ENCODE data around the gene GPR22. TPM values are rescaled to one million over a fixed set of nuclear protein-coding genes. Genes with fewer than 3 reads are reported as not detected.

GPR22 gene
- total and polyA plus RNA-seq, 10 of the 15 experiments (the other 5 are each of a cell fraction or from before 2014, with no cell fraction given), result 0.11 to 0.71 (median 0.47) TPM; not detected in 6

GRCh38 chr7:107502797-107503196 lies 32.9 kb downstream of the GPR22 start:
- H3K9me3 ChIP-seq (replicated peaks; ENCODE audit: control insufficient read depth, insufficient read depth, low read length), result no peaks in the 10 kb centered on the region
- H3K4me2 ChIP-seq (ENCODE audit: control insufficient read depth, insufficient read depth), result no peak overlapping the region
- intact Hi-C loops (cut with micrococcal nuclease; ENCODE audit: unreplicated experiment), result loop anchor here (5.0 kb wide), 1 partner anchor 355 kb away; no protein-coding TSS in a partner anchor
- ChIA-PET POLR2A (no interaction called here), RAD21 (ENCODE audit: unreplicated experiment) (interaction anchor here (1.3 to 2.3 kb wide), 3 partner anchors 40 to 356 kb away, joined by 5 to 8 read pairs (median 7); no protein-coding TSS in a partner anchor), CTCF (interaction anchor here (0.6 to 2.6 kb wide), 5 partner anchors 39 to 355 kb away, joined by 3 to 30 read pairs (median 17); no protein-coding TSS in a partner anchor), SMC1A (ENCODE audit: uncharacterized antibody, unreplicated experiment) (interaction anchor here (2.4 kb wide), 1 partner anchor 39 kb away, joined by 21 read pairs; no protein-coding TSS in a partner anchor)
- TF ChIP-seq ZBTB33 (IDR thresholded peaks at IDR 0.05), result no peak
- TF ChIP-seq RUNX3 (IDR thresholded peaks at IDR 0.05; ENCODE audit: low read length), result no peak
- no peak for TF ChIP-seq POU2F2 (IDR thresholded peaks at IDR 0.05; ENCODE audit: borderline replicate concordance, low read depth, low read length)
- no peak for TF ChIP-seq BHLHE40 (IDR thresholded peaks at IDR 0.05; ENCODE audit: borderline replicate concordance in 1 of 2, low read depth in 2 of 2, low read length in 1 of 2)
- TF ChIP-seq MYB (IDR thresholded peaks at IDR 0.05; ENCODE audit: borderline replicate concordance, low read depth, low read length), result no peak
- TF ChIP-seq RB1 (IDR thresholded peaks at IDR 0.05; ENCODE audit: borderline replicate concordance), result no peak
- no peak for TF ChIP-seq SUPT20H (IDR thresholded peaks at IDR 0.05; ENCODE audit: borderline replicate concordance, control insufficient read depth, low read depth, low read length)
- TF ChIP-seq PKNOX1 (IDR thresholded peaks at IDR 0.05), result no peak
- TF ChIP-seq SMC3 (IDR thresholded peaks at IDR 0.05; ENCODE audit: borderline replicate concordance, low read length), result no peak
- no peak for TF ChIP-seq E2F4 (IDR thresholded peaks at IDR 0.05; ENCODE audit: low read depth, low read length)
- TF ChIP-seq HDGF (IDR thresholded peaks at IDR 0.05), result no peak
- TF ChIP-seq ZNF384 (IDR thresholded peaks at IDR 0.05; ENCODE audit: borderline replicate concordance, low read depth, low read length), result no peak
- H3K9ac ChIP-seq (ENCODE audit: control insufficient read depth, insufficient read depth, low read length), result no peak overlapping the region
- WGBS (ENCODE audit: insufficient coverage, insufficient replicate concordance, low lambda C conversion rate, missing lambda C conversion rate), result 89% methylated on average over 2 of the region's 2 CpGs
- H3K27ac ChIP-seq (ENCODE audit: control insufficient read depth, insufficient read depth), result no peak overlapping the region
- FAIRE-seq (no peak), DNase-seq (ENCODE audit: low read depth, low spot score) (no peak), ATAC-seq (no peak)
- no peaks in the 10 kb centered on the region for H3K27me3 ChIP-seq (replicated peaks in 1 of 2; ENCODE audit: control insufficient read depth in 2 of 2, insufficient read depth in 2 of 2, low read length in 1 of 2)
- H2AFZ ChIP-seq (ENCODE audit: control insufficient read depth, low read depth, low read length), result no peak overlapping the region
- in situ Hi-C loops (cut with MboI), result no loop called here
- peaks cover 0 to 6% of the 10 kb centered on the region in 2 experiments; a peak in 2 of 4 replicates for H3K36me3 ChIP-seq (ENCODE audit: control insufficient read depth in 2 of 2, insufficient read depth in 2 of 2, low read length in 1 of 2)
- no peaks in the 10 kb centered on the region for H4K20me1 ChIP-seq (ENCODE audit: control insufficient read depth, insufficient read depth)
- no peak overlapping the region for H3K4me3 ChIP-seq
- no TSS peak for BruUV-seq (replicated peaks)
- no peaks in the 10 kb centered on the region for H3K4me1 ChIP-seq (ENCODE audit: control insufficient read depth, insufficient read depth, low read length)
- H3K79me2 ChIP-seq (ENCODE audit: control insufficient read depth, insufficient read depth, low read length), result no peaks in the 10 kb centered on the region

Measured in GM12878 (cell line).